ENCODE data around the gene FZD7. TPM values are rescaled to one million over a fixed set of nuclear protein-coding genes. Genes with fewer than 3 reads are reported as not detected.
A peak's percentile ranks its signal among the peaks of the same experiment; 100 is the strongest.

Gene FZD7
- total RNA-seq, 1 experiment from 2014 or later, result 17.5 TPM

DNA sequence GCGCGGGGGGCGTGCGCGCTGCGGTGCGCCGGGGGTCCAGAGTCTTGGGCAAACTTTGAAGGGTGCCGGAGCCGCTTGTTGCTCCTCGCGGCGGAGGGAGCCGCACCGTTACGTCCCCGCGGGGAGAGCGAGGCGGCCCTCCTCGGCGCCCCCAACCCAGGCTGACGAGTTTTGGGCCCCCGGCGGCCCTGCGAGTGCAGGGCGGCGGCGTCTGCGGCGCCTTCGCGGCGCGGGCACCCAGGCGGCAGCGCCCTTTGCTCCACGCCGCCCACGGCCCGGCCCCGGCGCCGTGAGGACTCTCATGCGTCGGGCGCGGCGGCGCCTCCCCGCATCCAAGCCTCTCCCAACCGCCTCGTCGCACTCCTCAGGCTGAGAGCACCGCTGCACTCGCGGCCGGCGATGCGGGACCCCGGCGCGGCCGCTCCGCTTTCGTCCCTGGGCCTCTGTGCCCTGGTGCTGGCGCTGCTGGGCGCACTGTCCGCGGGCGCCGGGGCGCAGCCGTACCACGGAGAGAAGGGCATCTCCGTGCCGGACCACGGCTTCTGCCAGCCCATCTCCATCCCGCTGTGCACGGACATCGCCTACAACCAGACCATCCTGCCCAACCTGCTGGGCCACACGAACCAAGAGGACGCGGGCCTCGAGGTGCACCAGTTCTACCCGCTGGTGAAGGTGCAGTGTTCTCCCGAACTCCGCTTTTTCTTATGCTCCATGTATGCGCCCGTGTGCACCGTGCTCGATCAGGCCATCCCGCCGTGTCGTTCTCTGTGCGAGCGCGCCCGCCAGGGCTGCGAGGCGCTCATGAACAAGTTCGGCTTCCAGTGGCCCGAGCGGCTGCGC lies 814 bp downstream of the FZD7 start:
- in situ Hi-C loops (cut with HindIII; ENCODE audit: low sequenced_read_pairs), result no loop called here
- peak; percentile 41 for DNase-seq (ENCODE audit: low spot score)

DNA sequence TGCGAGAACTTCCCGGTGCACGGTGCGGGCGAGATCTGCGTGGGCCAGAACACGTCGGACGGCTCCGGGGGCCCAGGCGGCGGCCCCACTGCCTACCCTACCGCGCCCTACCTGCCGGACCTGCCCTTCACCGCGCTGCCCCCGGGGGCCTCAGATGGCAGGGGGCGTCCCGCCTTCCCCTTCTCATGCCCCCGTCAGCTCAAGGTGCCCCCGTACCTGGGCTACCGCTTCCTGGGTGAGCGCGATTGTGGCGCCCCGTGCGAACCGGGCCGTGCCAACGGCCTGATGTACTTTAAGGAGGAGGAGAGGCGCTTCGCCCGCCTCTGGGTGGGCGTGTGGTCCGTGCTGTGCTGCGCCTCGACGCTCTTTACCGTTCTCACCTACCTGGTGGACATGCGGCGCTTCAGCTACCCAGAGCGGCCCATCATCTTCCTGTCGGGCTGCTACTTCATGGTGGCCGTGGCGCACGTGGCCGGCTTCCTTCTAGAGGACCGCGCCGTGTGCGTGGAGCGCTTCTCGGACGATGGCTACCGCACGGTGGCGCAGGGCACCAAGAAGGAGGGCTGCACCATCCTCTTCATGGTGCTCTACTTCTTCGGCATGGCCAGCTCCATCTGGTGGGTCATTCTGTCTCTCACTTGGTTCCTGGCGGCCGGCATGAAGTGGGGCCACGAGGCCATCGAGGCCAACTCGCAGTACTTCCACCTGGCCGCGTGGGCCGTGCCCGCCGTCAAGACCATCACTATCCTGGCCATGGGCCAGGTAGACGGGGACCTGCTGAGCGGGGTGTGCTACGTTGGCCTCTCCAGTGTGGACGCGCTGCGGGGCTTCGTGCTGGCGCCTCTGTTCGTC lies 1.7 kb downstream of the FZD7 start:
- peak; percentile 92 for DNase-seq (ENCODE audit: low spot score)
- in situ Hi-C loops (cut with HindIII; ENCODE audit: low sequenced_read_pairs), result no loop called here

DNA sequence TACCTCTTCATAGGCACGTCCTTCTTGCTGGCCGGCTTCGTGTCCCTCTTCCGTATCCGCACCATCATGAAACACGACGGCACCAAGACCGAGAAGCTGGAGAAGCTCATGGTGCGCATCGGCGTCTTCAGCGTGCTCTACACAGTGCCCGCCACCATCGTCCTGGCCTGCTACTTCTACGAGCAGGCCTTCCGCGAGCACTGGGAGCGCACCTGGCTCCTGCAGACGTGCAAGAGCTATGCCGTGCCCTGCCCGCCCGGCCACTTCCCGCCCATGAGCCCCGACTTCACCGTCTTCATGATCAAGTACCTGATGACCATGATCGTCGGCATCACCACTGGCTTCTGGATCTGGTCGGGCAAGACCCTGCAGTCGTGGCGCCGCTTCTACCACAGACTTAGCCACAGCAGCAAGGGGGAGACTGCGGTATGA lies 2.3 kb downstream of the FZD7 start:
- DNase-seq (ENCODE audit: low spot score), result no peak
- in situ Hi-C loops (cut with HindIII; ENCODE audit: low sequenced_read_pairs), result no loop called here

DNA sequence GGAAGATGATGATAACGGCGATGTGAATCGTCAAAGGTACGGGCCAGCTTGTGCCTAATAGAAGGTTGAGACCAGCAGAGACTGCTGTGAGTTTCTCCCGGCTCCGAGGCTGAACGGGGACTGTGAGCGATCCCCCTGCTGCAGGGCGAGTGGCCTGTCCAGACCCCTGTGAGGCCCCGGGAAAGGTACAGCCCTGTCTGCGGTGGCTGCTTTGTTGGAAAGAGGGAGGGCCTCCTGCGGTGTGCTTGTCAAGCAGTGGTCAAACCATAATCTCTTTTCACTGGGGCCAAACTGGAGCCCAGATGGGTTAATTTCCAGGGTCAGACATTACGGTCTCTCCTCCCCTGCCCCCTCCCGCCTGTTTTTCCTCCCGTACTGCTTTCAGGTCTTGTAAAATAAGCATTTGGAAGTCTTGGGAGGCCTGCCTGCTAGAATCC lies 3.0 kb downstream of the FZD7 start:
- DNase-seq (ENCODE audit: low spot score), result peak; percentile 85
- in situ Hi-C loops (cut with HindIII; ENCODE audit: low sequenced_read_pairs), result no loop called here

DNA sequence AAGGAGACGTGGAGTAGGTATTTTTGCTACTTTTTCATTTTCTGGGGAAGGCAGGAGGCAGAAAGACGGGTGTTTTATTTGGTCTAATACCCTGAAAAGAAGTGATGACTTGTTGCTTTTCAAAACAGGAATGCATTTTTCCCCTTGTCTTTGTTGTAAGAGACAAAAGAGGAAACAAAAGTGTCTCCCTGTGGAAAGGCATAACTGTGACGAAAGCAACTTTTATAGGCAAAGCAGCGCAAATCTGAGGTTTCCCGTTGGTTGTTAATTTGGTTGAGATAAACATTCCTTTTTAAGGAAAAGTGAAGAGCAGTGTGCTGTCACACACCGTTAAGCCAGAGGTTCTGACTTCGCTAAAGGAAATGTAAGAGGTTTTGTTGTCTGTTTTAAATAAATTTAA lies 3.4 kb downstream of the FZD7 start:
- DNase-seq (ENCODE audit: low spot score), result peak; percentile 37
- in situ Hi-C loops (cut with HindIII; ENCODE audit: low sequenced_read_pairs), result no loop called here

DNA sequence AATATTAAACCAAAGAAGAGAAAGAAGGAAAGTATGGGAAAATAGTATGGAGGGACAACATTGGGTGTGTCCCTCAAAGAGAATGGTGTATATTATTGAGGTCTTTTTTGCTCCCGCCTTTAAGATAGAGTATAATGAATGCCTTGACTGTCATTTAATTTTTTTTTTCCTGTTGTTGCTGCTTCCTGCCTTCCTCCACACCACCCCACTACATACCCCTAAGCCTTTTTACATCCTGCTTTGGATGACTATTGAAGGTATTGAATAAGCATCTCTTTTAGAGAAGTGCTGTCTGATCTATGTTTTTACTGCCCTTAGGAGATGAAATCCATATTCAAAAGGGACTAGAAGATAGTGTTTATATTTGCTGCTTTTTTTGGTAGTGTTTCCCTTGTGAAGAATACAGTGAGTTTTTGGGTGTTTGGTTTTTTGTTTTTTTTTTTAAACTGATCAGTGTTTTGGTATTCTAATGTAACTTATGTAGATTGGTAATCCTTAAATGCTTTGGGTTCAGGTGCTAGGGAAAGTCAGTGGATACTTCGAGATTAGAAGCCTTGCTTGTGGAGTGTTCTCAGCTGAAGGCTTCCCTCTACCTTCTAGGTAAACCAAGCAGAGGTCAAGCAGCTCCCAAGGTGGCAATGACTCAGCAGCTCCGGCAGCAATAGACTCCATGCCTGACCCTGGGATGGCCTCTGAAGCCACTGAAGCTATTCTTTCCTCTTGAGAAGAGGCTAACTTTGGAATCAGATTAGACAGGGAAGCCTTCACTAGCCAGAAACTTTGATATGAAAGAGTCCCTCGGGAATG lies 5.0 kb downstream of the FZD7 start:
- peak; percentile 62 for DNase-seq (ENCODE audit: low spot score)
- in situ Hi-C loops (cut with HindIII; ENCODE audit: low sequenced_read_pairs), result no loop called here

DNA sequence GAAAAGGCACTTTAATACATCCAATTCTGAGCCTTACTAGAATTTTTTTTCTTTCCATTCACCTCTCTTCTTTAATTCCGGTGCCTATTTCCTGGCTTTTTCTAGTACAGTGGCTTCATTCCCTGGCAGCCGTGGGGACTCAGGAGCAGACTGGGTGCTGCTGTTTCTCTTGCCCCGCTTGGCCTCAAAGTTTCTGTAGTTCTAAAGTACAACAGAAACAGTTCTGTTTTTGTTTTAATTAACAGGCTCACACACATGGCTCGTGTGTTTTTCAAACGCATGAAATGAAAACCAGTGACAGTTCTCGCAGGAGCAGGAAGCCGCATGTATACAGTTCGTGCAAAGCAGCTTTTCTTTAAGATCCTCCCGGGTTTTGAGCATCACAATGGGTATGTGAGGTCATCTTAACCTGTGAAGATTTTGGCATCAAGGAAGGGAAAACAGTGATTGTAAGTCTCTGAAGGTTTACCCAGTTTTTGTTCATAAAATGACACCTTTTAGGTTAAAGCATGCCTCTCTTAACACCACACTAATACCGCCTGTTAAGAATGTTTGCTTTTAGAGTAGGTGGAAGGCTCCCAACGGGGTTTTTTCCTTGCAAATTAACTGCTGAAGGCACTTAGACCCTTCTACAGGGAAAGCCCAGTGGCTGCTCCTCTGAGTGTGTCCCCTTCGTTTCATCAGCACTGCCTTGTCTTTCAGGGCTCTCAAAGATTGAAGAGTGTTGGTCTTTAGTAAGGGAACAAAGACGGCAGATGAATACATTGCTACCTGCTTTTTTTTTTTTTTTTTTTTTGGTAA lies 5.8 kb downstream of the FZD7 start:
- DNase-seq (ENCODE audit: low spot score), result peak; percentile 51
- in situ Hi-C loops (cut with HindIII; ENCODE audit: low sequenced_read_pairs), result no loop called here

DNA sequence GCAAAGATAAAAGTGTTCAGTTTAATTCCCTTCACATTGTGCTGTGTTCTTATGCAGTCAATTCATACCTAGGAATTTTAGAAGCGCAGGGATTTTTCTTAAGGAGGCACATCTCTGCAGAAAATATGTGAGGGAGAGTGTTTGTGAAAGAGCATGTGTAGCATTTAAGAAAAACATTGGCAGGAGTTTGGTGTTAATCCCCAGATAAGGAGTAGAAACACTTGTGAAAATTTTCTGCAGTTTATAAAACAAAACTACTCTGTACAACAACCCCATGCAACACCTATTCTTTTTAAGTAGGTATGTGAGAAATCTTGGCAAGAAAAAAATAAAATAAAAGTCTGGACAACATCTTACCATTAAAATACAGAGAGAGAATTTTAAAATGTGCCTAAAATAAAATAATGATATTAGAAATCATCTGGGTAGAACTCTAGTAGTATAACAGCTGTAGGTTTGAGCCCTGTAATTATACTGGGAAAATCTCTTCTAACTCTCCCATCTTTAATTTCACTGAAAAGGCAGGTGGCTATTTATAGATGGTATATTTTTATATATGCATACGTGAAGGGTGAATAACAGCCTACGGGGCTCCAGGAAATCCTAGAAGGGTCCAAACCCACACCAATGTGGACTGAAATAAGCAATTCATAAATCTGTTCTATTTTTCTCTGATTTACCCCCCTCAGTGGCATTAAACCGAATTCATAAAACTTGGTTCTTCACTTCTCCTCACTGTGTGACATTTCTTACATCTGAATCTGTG lies 6.6 kb downstream of the FZD7 start:
- no peak for DNase-seq (ENCODE audit: low spot score)
- in situ Hi-C loops (cut with HindIII; ENCODE audit: low sequenced_read_pairs), result no loop called here

DNA sequence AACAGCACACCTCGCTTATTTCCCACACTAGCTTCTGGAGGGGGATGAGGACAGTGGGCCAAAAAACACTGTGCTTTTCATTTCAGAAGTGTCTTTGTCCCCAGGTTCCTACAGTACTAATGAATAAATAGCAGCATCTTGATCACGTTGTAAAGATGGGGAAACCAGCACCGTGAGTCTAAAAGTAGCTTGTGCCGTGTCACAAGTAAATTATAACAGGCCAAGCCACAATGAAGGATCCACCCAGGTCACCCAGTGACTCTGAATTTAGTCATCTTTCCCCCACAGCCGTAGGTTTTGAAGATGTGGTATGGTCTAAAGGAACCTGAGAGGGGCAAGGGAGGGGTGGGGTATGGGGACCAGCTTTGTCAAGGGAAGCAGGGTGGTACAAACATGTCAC lies 8.8 kb downstream of the FZD7 start:
- in situ Hi-C loops (cut with HindIII; ENCODE audit: low sequenced_read_pairs), result no loop called here
- no peak for DNase-seq (ENCODE audit: low spot score)

DNA sequence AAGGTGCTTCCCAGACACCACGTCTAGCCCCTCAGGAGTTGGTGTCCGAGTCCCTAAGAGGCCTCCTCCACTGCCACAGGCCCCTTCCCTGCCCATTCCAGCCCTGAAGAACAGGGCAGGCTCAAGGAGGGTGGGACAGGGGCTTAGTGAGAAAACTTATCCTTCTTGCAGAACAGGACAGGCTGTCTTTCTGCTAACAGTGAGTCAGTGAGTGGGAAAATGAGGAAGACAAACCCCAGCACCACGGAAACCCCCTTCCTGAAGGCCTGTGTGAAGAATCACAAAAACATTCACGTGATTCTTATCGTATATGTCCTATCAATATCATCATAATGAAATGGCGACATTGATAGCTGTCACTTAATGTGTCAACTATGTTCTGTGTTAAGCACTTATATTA lies 9.8 kb downstream of the FZD7 start:
- in situ Hi-C loops (cut with HindIII; ENCODE audit: low sequenced_read_pairs), result no loop called here

DNA sequence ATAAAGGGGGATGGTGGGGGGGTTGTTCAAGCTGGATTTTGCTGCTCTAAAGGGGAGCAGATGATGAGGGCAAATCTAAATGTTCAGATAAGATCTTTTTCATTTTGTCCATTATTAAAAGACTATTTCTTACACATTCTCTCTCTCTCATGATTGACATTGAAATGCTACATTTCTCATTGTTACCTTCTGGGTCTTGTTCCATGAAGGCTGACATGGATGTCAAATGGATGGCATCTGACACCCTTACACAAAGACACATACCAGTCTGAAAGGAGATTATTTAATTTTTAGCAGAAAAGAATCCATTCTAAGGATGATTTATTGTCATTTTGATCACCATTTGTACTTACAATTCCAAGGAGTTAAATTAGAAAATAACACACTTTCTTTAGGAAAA lies 11.1 kb downstream of the FZD7 start:
- no peak for DNase-seq (ENCODE audit: low spot score)
- in situ Hi-C loops (cut with HindIII; ENCODE audit: low sequenced_read_pairs), result no loop called here

More for the DNA sequence above, 9.8 kb downstream of the FZD7 start:
- no peak for DNase-seq (ENCODE audit: low spot score)

DNA sequence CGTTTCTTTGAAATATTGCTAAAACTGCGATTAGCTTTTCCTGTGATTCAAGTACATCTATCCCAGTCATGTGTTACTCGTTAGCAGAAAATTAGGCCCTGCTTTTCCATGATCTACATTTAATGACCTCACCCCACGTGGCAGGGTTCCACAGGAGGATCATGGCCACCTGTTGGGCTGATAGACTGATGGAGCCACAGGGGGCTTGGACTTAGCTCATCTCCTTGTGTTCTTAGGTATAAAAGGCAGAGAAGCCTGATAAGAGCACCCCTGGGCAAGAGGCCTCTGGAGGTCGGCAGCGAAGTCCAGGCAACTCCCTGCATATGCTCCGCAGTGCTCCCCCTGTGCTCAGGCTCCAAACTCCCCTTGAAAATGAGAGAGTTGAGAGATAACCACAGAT lies 12.9 kb downstream of the FZD7 start:
- in situ Hi-C loops (cut with HindIII; ENCODE audit: low sequenced_read_pairs), result no loop called here
- no peak for DNase-seq (ENCODE audit: low spot score)

DNA sequence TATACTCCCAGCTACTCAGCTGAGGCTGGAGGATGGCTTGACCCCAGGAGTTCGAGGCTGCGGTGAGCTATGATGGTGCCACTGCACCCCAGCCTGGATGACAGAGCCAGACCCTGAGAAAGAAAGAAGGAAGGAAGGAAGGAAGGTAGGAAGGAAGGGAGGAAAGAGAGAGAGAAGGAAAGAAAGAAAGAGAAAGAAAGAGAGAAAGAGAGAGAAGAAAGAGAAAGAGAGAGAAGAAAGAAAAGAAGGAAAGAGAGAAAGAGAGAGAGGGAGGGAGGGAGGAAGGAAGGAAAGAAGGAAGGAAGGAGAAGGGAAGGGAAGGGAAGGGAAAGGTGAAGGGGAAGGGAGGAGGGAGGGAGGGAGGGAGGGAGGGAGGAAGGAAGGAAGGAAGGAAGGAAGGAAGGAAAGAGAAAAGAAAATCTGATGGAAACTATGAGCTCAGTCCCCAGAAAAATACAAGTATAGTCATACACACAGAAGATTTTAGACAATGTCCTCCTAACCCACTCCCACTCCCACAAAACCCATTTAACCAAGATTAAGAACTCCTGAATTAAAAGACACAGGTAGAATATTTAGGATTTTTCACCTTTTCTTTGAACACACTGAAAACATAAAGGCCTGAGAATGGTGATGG lies 15.6 kb downstream of the FZD7 start:
- in situ Hi-C loops (cut with HindIII; ENCODE audit: low sequenced_read_pairs), result no loop called here
- DNase-seq (ENCODE audit: low spot score), result no peak

DNA sequence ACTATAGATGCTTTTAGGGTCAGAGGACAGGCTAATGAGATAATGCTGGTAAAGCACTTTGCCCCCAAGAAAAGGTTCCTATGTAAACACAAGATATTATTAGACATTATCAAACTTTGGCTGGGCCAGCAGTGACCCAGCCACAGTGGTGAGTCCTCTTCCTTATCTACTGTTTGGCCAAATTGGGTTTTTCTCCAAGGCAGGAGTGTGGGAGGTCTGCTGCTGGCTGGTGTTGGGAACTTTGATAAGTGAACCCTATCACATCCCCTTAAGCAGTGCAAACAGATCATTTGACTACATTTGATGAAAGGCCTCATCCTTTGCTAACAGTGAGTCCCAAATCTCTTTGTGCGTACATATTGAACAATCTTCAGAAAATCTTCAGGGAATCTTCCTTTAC lies 16.2 kb downstream of the FZD7 start:
- in situ Hi-C loops (cut with HindIII; ENCODE audit: low sequenced_read_pairs), result no loop called here
- DNase-seq (ENCODE audit: low spot score), result no peak

DNA sequence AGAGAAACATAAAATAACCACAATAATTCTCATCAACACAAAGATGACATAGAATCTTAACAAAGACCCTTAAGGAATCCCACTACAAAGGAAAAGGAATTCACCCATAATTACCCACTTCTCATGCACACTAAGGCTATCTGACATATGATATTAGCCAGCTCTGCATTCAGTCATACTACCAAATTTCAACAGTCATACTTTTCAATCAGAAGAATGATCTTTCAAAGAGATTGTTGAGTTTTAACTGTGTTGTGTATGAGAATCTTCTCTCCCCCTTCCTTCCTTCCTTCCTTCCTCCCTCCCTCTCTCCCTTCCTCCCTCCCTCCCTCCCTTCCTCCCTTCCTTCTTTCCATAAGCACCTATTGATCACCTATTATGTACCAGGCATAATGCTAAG lies 17.0 kb downstream of the FZD7 start:
- in situ Hi-C loops (cut with HindIII; ENCODE audit: low sequenced_read_pairs), result no loop called here
- DNase-seq (ENCODE audit: low spot score), result no peak

DNA sequence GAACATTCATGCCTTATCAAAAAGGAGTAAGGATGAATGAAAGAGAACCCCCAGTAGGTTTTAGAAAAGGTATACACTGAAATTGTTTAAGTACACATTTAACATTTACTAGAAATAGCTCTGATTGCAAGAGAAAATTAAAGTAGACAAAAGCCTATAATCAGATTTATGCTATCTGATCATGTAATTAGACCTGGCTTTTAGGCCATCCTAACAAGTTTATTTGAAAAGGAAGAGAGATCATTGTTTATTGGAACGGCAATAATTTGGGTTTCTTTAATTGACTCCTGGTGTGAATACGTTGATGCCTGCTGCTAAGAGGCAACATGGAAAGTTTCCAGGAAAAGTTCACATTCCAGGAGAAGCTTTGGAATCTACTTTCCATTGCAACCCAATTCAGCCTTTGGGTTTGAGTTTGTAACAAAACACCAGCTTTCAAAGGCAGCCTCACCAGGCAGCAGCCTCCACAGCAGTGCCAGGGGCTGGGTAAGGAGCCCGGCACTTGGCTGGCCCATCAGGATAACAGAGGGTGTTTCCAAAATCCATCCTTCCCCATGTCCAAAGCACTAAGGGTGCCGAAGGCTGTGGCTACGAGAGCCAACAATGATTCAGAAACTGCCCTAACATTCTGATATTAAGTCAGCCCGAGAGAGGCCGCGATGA lies 18.0 kb downstream of the FZD7 start:
- in situ Hi-C loops (cut with HindIII; ENCODE audit: low sequenced_read_pairs), result no loop called here
- DNase-seq (ENCODE audit: low spot score), result peak; percentile 54

DNA sequence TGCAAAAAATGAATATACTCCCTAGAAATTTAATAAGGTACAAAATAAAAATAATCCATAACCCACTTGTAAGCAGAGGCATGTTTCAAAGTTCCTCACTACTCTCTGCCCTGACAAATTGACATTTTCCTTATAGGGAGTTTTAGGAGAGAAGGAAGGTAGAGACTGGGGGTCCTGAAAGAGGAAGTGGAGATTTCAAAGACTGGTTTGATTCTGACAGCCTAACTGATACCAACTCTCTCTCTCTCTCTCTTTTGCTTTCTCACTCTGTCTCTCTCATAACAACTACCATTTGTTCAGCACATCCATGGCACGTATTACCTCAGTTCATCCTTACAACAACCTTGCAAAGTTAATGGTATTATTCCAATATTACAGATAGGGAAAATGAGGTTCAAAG lies 18.6 kb downstream of the FZD7 start:
- in situ Hi-C loops (cut with HindIII; ENCODE audit: low sequenced_read_pairs), result no loop called here
- DNase-seq (ENCODE audit: low spot score), result no peak
